HEK293T (cell line): ENCODE measurements around the gene ARMC9.

ENCODE experiments used
- CTCF ChIA-PET: fragments of 350-600 bp; formaldehyde crosslinking; extraction: SDS; loops from one replicate; lab custom pipeline; 2021; ENCODE audit warnings: antibody characterized with exemption, inconsistent platforms; lab: Yijun Ruan, JAX
- POLR2A ChIA-PET: fragments of 350-600 bp; formaldehyde crosslinking; extraction: SDS; loops from one replicate; lab custom pipeline; 2020; ENCODE audit warnings: antibody characterized with exemption, inconsistent platforms; lab: Yijun Ruan, JAX
- DNase-seq: peaks from one replicate; pipeline ENCODE4 v3.0.0; 2012; ENCODE audit warnings: mixed read lengths; ENCODE audit errors: extremely low spot score
- ARNT ChIP-seq: fragments of 450-650 bp; IDR thresholded peaks from 2 replicates; pipeline ENCODE4 v1.6.1; 2017; ENCODE audit warnings: mild to moderate bottlenecking
- BHLHE40 ChIP-seq: fragments of 450-650 bp; IDR thresholded peaks from 2 replicates; pipeline ENCODE4 v1.6.1; 2016; ENCODE audit warnings: mild to moderate bottlenecking, moderate library complexity, borderline replicate concordance
- CTBP1 ChIP-seq: fragments of 450-650 bp; IDR thresholded peaks from 2 replicates; pipeline ENCODE4 v1.6.1; 2016; ENCODE audit warnings: borderline replicate concordance
- ELF4 ChIP-seq: fragments of 450-650 bp; IDR thresholded peaks from 2 replicates; pipeline ENCODE4 v1.6.1; 2017; ENCODE audit warnings: antibody characterized with exemption
- FOXA1 ChIP-seq: fragments of 450-650 bp; IDR thresholded peaks from 2 replicates; pipeline ENCODE4 v1.6.1; 2016; ENCODE audit warnings: mild to moderate bottlenecking
- FOXK2 ChIP-seq: fragments of 450-650 bp; IDR thresholded peaks from 2 replicates; pipeline ENCODE4 v1.6.1; 2016; ENCODE audit warnings: mild to moderate bottlenecking
- FOXM1 ChIP-seq: fragments of 450-650 bp; IDR thresholded peaks from 2 replicates; pipeline ENCODE4 v1.6.1; 2017; ENCODE audit warnings: mild to moderate bottlenecking, borderline replicate concordance
- HDGF ChIP-seq: fragments of 450-650 bp; IDR thresholded peaks from 2 replicates; pipeline ENCODE4 v1.6.1; 2017; ENCODE audit warnings: antibody characterized with exemption, borderline replicate concordance
- L3MBTL2 ChIP-seq: fragments of 450-650 bp; conservative IDR thresholded peaks from 2 replicates; pipeline ENCODE4 v1.6.1; 2016; ENCODE audit warnings: mild to moderate bottlenecking
- LEF1 ChIP-seq: fragments of 450-650 bp; IDR thresholded peaks from 2 replicates; pipeline ENCODE4 v1.6.1; 2017; ENCODE audit warnings: mild to moderate bottlenecking, borderline replicate concordance
- NFRKB ChIP-seq: fragments of 450-650 bp; IDR thresholded peaks from 2 replicates; pipeline ENCODE4 v1.6.1; 2016; ENCODE audit warnings: mild to moderate bottlenecking, moderate library complexity
- SP1 ChIP-seq: fragments of 450-650 bp; IDR thresholded peaks from 2 replicates; pipeline ENCODE4 v1.6.1; 2017
- SUZ12 ChIP-seq: fragments of 450-650 bp; IDR thresholded peaks from 2 replicates; pipeline ENCODE4 v1.6.1; 2016; ENCODE audit warnings: mild to moderate bottlenecking
- TARDBP ChIP-seq: fragments of 450-650 bp; IDR thresholded peaks from 2 replicates; pipeline ENCODE4 v1.6.1; 2016
- ZNF384 ChIP-seq: fragments of 450-650 bp; IDR thresholded peaks from 2 replicates; pipeline ENCODE4 v1.6.1; 2016
- TF ChIP-seq, protein P1 (sequence below): fragments of 450-650 bp; IDR thresholded peaks from 2 replicates; pipeline ENCODE4 v1.6.1; 2016

The ARMC9 gene

DNA sequence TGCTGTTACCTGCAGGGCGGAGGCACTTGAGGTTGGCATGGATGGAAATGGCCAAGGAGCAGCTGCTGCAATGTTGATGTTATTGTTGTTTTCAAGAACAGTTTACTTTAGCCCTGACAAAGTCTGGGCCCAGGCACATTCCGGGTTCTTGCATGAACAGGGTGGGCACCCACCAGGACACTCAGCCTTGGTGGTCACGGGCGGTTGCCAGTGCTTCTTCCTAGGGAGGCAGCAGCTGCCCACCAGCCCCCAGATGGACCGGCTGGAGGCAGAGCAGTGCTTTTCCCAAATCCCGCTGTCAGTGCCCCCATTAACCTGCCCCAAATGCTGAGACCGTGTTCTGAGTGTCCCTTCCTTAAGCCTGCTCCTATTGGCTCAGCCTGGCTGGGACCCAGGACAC is 158.6 kb downstream of the ARMC9 start:
- no peak for DNase-seq
- POLR2A ChIA-PET, result no interaction called here
- CTCF ChIA-PET, result no interaction called here
- TF ChIP-seq LEF1, result no peak
- TF ChIP-seq FOXM1, result no peak
- no peak for TF ChIP-seq SP1
- no peak for TF ChIP-seq ELF4
- no peak for TF ChIP-seq FOXK2
- TF ChIP-seq, protein P1, sequence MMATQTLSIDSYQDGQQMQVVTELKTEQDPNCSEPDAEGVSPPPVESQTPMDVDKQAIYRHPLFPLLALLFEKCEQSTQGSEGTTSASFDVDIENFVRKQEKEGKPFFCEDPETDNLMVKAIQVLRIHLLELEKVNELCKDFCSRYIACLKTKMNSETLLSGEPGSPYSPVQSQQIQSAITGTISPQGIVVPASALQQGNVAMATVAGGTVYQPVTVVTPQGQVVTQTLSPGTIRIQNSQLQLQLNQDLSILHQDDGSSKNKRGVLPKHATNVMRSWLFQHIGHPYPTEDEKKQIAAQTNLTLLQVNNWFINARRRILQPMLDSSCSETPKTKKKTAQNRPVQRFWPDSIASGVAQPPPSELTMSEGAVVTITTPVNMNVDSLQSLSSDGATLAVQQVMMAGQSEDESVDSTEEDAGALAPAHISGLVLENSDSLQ, result no peak
- no peak for TF ChIP-seq SUZ12
- no peak for TF ChIP-seq ARNT
- TF ChIP-seq L3MBTL2, result no peak
- TF ChIP-seq TARDBP, result no peak
- TF ChIP-seq FOXA1, result no peak
- no peak for TF ChIP-seq CTBP1
- TF ChIP-seq NFRKB, result no peak
- no peak for TF ChIP-seq HDGF
- no peak for TF ChIP-seq BHLHE40
- TF ChIP-seq ZNF384, result no peak

- ChIA-PET CTCF (interaction anchor here (0.6 kb wide), 1 partner anchor 8 kb away, joined by 5 read pairs; no protein-coding TSS in a partner anchor), POLR2A (no interaction called here)
- DNase-seq, result no peak
- TF ChIP-seq ELF4 (no peak), HDGF (no peak), SP1 (no peak), SUZ12 (no peak), TARDBP (no peak), CTBP1 (no peak), ZNF384 (no peak), FOXA1 (no peak), BHLHE40 (no peak), L3MBTL2 (no peak), FOXK2 (no peak), LEF1 (no peak), FOXM1 (no peak), NFRKB (no peak), ARNT (no peak)
- TF ChIP-seq, protein P1, result no peak
Measured at GRCh38 chr2:231357931-231358330, 159.5 kb downstream of the ARMC9 start.

DNA sequence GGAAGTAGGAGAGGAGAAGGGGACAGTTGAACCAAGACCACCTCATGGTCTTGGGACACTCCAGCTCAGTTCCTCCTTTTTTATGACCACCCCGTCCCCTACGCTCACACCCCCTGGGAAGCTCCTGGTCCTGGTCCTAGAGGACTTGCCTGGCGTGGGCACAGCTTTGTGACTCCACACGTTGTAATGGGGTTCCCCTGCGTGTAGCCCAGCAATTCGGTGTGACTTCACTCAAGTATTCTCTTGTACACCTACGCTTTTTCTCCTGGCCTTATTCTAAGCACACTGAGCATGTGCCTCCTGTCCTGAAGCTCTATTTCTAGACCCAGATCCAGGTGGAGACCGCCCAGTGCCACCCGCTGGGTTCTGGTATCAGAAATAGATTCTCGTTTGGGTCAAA is 161.0 kb downstream of the ARMC9 start:
- no peak for TF ChIP-seq LEF1
- TF ChIP-seq L3MBTL2, result no peak
- TF ChIP-seq BHLHE40, result no peak
- no peak for TF ChIP-seq NFRKB
- TF ChIP-seq TARDBP, result no peak
- TF ChIP-seq ZNF384, result no peak
- TF ChIP-seq HDGF, result no peak
- TF ChIP-seq SUZ12, result no peak
- no peak for TF ChIP-seq ARNT
- no peak for TF ChIP-seq SP1
- DNase-seq, result no peak
- POLR2A ChIA-PET, result no interaction called here
- CTCF ChIA-PET, result no interaction called here

DNA sequence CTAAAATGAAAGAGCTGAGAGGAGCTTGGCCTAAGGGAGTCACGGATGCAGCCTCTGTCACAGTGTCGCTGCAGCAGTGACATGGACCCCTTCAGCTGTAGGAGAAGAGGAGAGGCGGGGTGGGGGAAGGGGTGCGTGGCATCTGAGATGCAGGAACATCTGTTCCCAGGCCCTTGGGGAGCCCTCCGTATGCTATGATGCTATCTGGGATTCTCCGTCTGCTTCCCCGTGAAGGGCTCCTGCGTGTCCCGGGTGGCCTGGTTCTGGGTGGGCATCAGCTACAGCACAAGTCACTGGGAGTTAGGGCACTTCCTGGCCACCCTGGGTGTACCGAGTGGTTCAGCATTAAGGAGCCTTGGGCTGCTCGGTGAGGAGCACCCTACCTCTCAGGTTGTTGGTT is 161.5 kb downstream of the ARMC9 start:
- ChIA-PET CTCF (interaction anchor here (0.6 kb wide), 1 partner anchor 46 kb away, joined by 3 read pairs; no protein-coding TSS in a partner anchor), POLR2A (no interaction called here)
- DNase-seq, result no peak
- no peak for TF ChIP-seq FOXK2
- no peak for TF ChIP-seq CTBP1
- TF ChIP-seq HDGF, result no peak
- TF ChIP-seq SUZ12, result no peak
- no peak for TF ChIP-seq SP1
- no peak for TF ChIP-seq ARNT
- no peak for TF ChIP-seq BHLHE40
- TF ChIP-seq LEF1, result no peak
- TF ChIP-seq NFRKB, result no peak
- TF ChIP-seq ZNF384, result no peak
- no peak for TF ChIP-seq ELF4
- TF ChIP-seq TARDBP, result no peak
- TF ChIP-seq L3MBTL2, result no peak
- no peak for TF ChIP-seq FOXA1
- no peak for TF ChIP-seq FOXM1

- DNase-seq, result no peak
- TF ChIP-seq CTBP1 (no peak), FOXA1 (no peak), ZNF384 (no peak), LEF1 (no peak), TARDBP (no peak), BHLHE40 (no peak), SP1 (no peak), NFRKB (no peak), HDGF (no peak), FOXK2 (no peak), FOXM1 (no peak), L3MBTL2 (no peak), ARNT (no peak)
- CTCF ChIA-PET, result interaction anchor here (0.6 kb wide), 1 partner anchor 45 kb away, joined by 3 read pairs; no protein-coding TSS in a partner anchor
- POLR2A ChIA-PET, result no interaction called here
Measured at GRCh38 chr2:231360401-231360800, 162.0 kb downstream of the ARMC9 start.

GRCh38 chr2:231360881-231361371 is 162.5 kb downstream of the ARMC9 start:
- ChIA-PET CTCF (interaction anchor here (0.6 kb wide), 1 partner anchor 38 kb away, joined by 4 read pairs; no protein-coding TSS in a partner anchor), POLR2A (no interaction called here)
- no peak for TF ChIP-seq L3MBTL2
- no peak for TF ChIP-seq FOXM1
- TF ChIP-seq LEF1, result no peak
- no peak for TF ChIP-seq SP1
- TF ChIP-seq FOXK2, result no peak
- no peak for TF ChIP-seq CTBP1
- TF ChIP-seq ARNT, result no peak
- no peak for TF ChIP-seq SUZ12
- TF ChIP-seq, protein P1, result no peak
- TF ChIP-seq FOXA1, result no peak
- TF ChIP-seq TARDBP, result no peak
- TF ChIP-seq ELF4, result no peak
- TF ChIP-seq BHLHE40, result no peak
- TF ChIP-seq NFRKB, result no peak
- no peak for TF ChIP-seq HDGF
- no peak for DNase-seq
